K562 (cell line): Measurements from ENCODE around the gene DCLK1. TPM values are rescaled to one million over a fixed set of nuclear protein-coding genes. Genes with fewer than 3 reads are reported as not detected.

Source experiments
- MAFF ChIP-seq: IDR thresholded peaks from 2 replicates; pipeline ENCODE4 v1.6.1; 2012; ENCODE audit warnings: low read length, improper control_type of control experiment
- MTF1 ChIP-seq: fragments of 250-450 bp; sonication (Bioruptor Pico); IDR thresholded peaks from 2 replicates; pipeline ENCODE4 v1.9.0; 2021; ENCODE audit warnings: moderate library complexity, mild to moderate bottlenecking, inconsistent platforms, borderline replicate concordance
- ZNF316 ChIP-seq: fragments of 450-650 bp; IDR thresholded peaks from 2 replicates; pipeline ENCODE4 v1.6.1; 2016
- ZNF695 ChIP-seq: fragments of 450-650 bp; formaldehyde crosslinking; IDR thresholded peaks from 2 replicates; pipeline ENCODE4 v1.4.0; 2020; ENCODE audit warnings: mild to moderate bottlenecking, moderate library complexity
- polyA plus RNA-seq, 8 experiments: library from polyadenylated mRNA; depleted of rRNA in 4 of 8; stranded (reverse) in 5 of 8; unstranded in 3 of 8; fragments of >200 nt; fragmentation: Nextera tagmentation in 2 of 8; fragmentation: Illumina TruSeq in 1 of 8; extraction: Ambion mirVana in 2 of 8; extraction: Trizol in 1 of 8; gene quantifications; 2 replicates each; pipeline versions ENCODE4 v1.2.1 to v1.2.3, GENCODE V29; 2011 to 2014; ENCODE audit warnings: inconsistent platforms in 1 of 8, missing spikeins in 1 of 8
- total RNA-seq, 7 experiments: library from RNA; depleted of rRNA in 6 of 7; stranded (reverse); fragments of >200 nt in 6 of 7; fragmentation: Illumina TruSeq in 2 of 7; extraction: Trizol in 2 of 7; gene quantifications; 2 replicates each; pipeline versions ENCODE4 v1.2.1 to v1.2.3, GENCODE V29; 2011 to 2021; ENCODE audit warnings: low replicate concordance in 1 of 7
- TF ChIP-seq, protein P1 (sequence below): fragments of 450-650 bp; IDR thresholded peaks from 2 replicates; pipeline ENCODE4 v1.6.1; 2016; ENCODE audit warnings: mild to moderate bottlenecking, moderate library complexity

Gene DCLK1
- total and polyA plus RNA-seq, 9 of the 15 experiments (the other 6 are each of a cell fraction or from before 2014, with no cell fraction given): 0.07 TPM; not detected in 8

DNA sequence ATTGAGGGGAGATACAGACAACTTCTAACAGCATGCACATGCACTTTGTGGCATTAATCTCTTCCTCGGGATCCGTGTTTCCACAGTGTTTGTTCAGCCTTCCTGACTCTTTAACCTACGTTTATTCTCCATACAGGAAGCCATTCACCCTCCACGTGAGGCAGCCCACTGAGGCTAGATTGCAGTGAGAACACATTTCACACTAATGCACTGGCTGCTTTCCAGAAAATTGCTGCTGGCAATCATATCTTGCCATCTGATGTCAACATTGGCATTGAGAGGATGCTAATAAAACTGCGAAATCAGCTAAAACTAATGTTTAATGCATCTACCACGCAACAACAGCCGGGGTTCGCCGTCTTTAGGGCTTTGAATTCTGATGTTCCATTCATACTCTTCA, 30.0 kb downstream of the DCLK1 start (continued):
- TF ChIP-seq, protein P1, sequence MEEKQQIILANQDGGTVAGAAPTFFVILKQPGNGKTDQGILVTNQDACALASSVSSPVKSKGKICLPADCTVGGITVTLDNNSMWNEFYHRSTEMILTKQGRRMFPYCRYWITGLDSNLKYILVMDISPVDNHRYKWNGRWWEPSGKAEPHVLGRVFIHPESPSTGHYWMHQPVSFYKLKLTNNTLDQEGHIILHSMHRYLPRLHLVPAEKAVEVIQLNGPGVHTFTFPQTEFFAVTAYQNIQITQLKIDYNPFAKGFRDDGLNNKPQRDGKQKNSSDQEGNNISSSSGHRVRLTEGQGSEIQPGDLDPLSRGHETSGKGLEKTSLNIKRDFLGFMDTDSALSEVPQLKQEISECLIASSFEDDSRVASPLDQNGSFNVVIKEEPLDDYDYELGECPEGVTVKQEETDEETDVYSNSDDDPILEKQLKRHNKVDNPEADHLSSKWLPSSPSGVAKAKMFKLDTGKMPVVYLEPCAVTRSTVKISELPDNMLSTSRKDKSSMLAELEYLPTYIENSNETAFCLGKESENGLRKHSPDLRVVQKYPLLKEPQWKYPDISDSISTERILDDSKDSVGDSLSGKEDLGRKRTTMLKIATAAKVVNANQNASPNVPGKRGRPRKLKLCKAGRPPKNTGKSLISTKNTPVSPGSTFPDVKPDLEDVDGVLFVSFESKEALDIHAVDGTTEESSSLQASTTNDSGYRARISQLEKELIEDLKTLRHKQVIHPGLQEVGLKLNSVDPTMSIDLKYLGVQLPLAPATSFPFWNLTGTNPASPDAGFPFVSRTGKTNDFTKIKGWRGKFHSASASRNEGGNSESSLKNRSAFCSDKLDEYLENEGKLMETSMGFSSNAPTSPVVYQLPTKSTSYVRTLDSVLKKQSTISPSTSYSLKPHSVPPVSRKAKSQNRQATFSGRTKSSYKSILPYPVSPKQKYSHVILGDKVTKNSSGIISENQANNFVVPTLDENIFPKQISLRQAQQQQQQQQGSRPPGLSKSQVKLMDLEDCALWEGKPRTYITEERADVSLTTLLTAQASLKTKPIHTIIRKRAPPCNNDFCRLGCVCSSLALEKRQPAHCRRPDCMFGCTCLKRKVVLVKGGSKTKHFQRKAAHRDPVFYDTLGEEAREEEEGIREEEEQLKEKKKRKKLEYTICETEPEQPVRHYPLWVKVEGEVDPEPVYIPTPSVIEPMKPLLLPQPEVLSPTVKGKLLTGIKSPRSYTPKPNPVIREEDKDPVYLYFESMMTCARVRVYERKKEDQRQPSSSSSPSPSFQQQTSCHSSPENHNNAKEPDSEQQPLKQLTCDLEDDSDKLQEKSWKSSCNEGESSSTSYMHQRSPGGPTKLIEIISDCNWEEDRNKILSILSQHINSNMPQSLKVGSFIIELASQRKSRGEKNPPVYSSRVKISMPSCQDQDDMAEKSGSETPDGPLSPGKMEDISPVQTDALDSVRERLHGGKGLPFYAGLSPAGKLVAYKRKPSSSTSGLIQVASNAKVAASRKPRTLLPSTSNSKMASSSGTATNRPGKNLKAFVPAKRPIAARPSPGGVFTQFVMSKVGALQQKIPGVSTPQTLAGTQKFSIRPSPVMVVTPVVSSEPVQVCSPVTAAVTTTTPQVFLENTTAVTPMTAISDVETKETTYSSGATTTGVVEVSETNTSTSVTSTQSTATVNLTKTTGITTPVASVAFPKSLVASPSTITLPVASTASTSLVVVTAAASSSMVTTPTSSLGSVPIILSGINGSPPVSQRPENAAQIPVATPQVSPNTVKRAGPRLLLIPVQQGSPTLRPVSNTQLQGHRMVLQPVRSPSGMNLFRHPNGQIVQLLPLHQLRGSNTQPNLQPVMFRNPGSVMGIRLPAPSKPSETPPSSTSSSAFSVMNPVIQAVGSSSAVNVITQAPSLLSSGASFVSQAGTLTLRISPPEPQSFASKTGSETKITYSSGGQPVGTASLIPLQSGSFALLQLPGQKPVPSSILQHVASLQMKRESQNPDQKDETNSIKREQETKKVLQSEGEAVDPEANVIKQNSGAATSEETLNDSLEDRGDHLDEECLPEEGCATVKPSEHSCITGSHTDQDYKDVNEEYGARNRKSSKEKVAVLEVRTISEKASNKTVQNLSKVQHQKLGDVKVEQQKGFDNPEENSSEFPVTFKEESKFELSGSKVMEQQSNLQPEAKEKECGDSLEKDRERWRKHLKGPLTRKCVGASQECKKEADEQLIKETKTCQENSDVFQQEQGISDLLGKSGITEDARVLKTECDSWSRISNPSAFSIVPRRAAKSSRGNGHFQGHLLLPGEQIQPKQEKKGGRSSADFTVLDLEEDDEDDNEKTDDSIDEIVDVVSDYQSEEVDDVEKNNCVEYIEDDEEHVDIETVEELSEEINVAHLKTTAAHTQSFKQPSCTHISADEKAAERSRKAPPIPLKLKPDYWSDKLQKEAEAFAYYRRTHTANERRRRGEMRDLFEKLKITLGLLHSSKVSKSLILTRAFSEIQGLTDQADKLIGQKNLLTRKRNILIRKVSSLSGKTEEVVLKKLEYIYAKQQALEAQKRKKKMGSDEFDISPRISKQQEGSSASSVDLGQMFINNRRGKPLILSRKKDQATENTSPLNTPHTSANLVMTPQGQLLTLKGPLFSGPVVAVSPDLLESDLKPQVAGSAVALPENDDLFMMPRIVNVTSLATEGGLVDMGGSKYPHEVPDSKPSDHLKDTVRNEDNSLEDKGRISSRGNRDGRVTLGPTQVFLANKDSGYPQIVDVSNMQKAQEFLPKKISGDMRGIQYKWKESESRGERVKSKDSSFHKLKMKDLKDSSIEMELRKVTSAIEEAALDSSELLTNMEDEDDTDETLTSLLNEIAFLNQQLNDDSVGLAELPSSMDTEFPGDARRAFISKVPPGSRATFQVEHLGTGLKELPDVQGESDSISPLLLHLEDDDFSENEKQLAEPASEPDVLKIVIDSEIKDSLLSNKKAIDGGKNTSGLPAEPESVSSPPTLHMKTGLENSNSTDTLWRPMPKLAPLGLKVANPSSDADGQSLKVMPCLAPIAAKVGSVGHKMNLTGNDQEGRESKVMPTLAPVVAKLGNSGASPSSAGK: no peak
- no peak for TF ChIP-seq ZNF695 (CRISPR knock-in tag)
- peak; percentile 23; the same call in 1 of the 2 replicates for TF ChIP-seq ZNF316
- TF ChIP-seq MTF1 (CRISPR knock-in tag): no peak
- 0 out of 2 replicates have a peak, but pooled peaks have one; percentile 13 for TF ChIP-seq MAFF
